HepG2 (cell line): ENCODE data around the gene PLSCR3. TPM values are rescaled to one million over a fixed set of nuclear protein-coding genes. Genes with fewer than 3 reads are reported as not detected.

Source experiments
- ATAC-seq: fragments of 200-7000 bp; cut with Tn5 transposase; 3 replicates; pipeline ENCODE4 v1.9.1; 2020; ENCODE audit warnings: mild to moderate bottlenecking, moderate library complexity
- BruUV-seq: library from RNA; stranded (reverse); fragments of 400-500 nt; replicated peaks from 2 replicates; lab custom pipeline; 2021; lab: Mats Ljungman, UMichigan
- CTCF ChIA-PET: fragments of 300-600 bp; formaldehyde crosslinking; extraction: SDS; loops from one replicate; lab custom pipeline; 2021; ENCODE audit warnings: low total read pairs, inconsistent platforms, low intra/inter-chr PET ratio; lab: Yijun Ruan, JAX
- POLR2A ChIA-PET: fragments of 350-600 bp; sonication (Branson Sonifier 250); formaldehyde crosslinking; loops from one replicate; lab custom pipeline; 2020; ENCODE audit warnings: antibody characterized with exemption, inconsistent platforms; lab: Yijun Ruan, JAX
- DNase-seq: peaks from one replicate; pipeline ENCODE4 v3.0.0-alpha.2; 2015; ENCODE audit warnings: low spot score
- FAIRE-seq: peaks from 3 replicates; lab custom pipeline; 2011; peaks lifted over from hg19 to GRCh38; lab: Jason Lieb, UNC
- H2AFZ ChIP-seq: one replicate; pipeline ENCODE4 v1.6.1; 2011; ENCODE audit warnings: low read length, inconsistent platforms
- H3K27ac ChIP-seq: fragments of 300-600 bp; 3 replicates; pipeline ENCODE4 v1.8.0; 2011; ENCODE audit warnings: mixed run types, mild to moderate bottlenecking, mixed read lengths, low read length, inconsistent platforms; ENCODE audit not compliant: insufficient read depth; ENCODE audit errors: extremely low read length
- H3K27me3 ChIP-seq, 2 experiments: fragments of 200-600 bp in 1 of 2; 2 replicates in 1 of 2; 3 replicates in 1 of 2; pipeline versions ENCODE4 v1.6.0 to v1.8.0; 2011; ENCODE audit warnings: low read length in 2 of 2, mild to moderate bottlenecking in 2 of 2, moderate library complexity in 2 of 2, inconsistent platforms in 1 of 2; ENCODE audit not compliant: insufficient read depth in 2 of 2, control insufficient read depth in 1 of 2
- H3K36me3 ChIP-seq, 2 experiments: fragments of 200-600 bp in 1 of 2; replicated peaks in 1 of 2; 2 replicates in 1 of 2; 3 replicates in 1 of 2; pipeline versions ENCODE4 v1.5.1 to v1.8.0; 2011; ENCODE audit warnings: low read length in 2 of 2, inconsistent platforms in 1 of 2; ENCODE audit not compliant: insufficient read depth in 2 of 2, control insufficient read depth in 1 of 2
- H3K4me1 ChIP-seq: 2 replicates; pipeline ENCODE4 v1.5.1; 2012; ENCODE audit warnings: low read length, inconsistent platforms; ENCODE audit not compliant: insufficient read depth
- H3K4me2 ChIP-seq: 2 replicates; pipeline ENCODE4 v1.6.0; 2011; ENCODE audit warnings: low read depth, low read length, inconsistent platforms
- H3K4me3 ChIP-seq, 3 experiments: fragments of 200-600 bp in 1 of 3; sonication (generic), shearing (Covaris generic) in 1 of 3; replicated peaks in 1 of 3; 2 replicates each; pipeline ENCODE4 v1.5.1; 2011 to 2016; ENCODE audit warnings: low read length in 3 of 3, inconsistent platforms in 2 of 3, low read depth in 2 of 3, mild to moderate bottlenecking in 2 of 3, control low read depth in 1 of 3, mixed read lengths in 1 of 3; ENCODE audit not compliant: insufficient read depth in 1 of 3
- H3K79me2 ChIP-seq: one replicate; pipeline ENCODE4 v1.6.1; 2011; ENCODE audit warnings: low read length, inconsistent platforms; ENCODE audit not compliant: insufficient read depth
- H3K9ac ChIP-seq: 2 replicates; pipeline ENCODE4 v1.6.0; 2011; ENCODE audit warnings: mild to moderate bottlenecking, low read depth, low read length, inconsistent platforms; ENCODE audit not compliant: insufficient read depth
- H3K9me3 ChIP-seq: 2 replicates; pipeline ENCODE4 v1.5.1; 2012; ENCODE audit warnings: mild to moderate bottlenecking, low read length
- H4K20me1 ChIP-seq: 2 replicates; pipeline ENCODE4 v1.6.0; 2011; ENCODE audit warnings: inconsistent platforms, mild to moderate bottlenecking, low read length, moderate library complexity; ENCODE audit not compliant: insufficient read depth
- CEBPG ChIP-seq: IDR thresholded peaks from 2 replicates; pipeline ENCODE4 v1.6.1; 2016
- DPF2 ChIP-seq: sonication (generic); formaldehyde crosslinking; IDR thresholded peaks from 2 replicates; pipeline ENCODE4 v1.4.0; 2020; ENCODE audit warnings: mild to moderate bottlenecking, low read depth, missing genetic modification reagents, borderline replicate concordance
- KLF11 ChIP-seq: IDR thresholded peaks from 2 replicates; pipeline ENCODE4 v1.6.1; 2016; ENCODE audit warnings: missing compliant biosample characterization
- KLF12 ChIP-seq: sonication (generic); formaldehyde crosslinking; IDR thresholded peaks from 2 replicates; pipeline ENCODE4 v1.4.0; 2020; ENCODE audit warnings: missing genetic modification reagents, borderline replicate concordance
- MXI1 ChIP-seq: IDR thresholded peaks from 3 replicates; pipeline ENCODE4 v1.6.1; 2012; ENCODE audit warnings: low read depth, low read length, inconsistent platforms, borderline replicate concordance
- POLR2A ChIP-seq, 2 experiments: IDR thresholded peaks; 2 replicates each; pipeline ENCODE4 v1.6.1; 2011; ENCODE audit warnings: low read depth in 2 of 2, low read length in 2 of 2, mild to moderate bottlenecking in 1 of 2, moderate library complexity in 1 of 2; ENCODE audit not compliant: insufficient read depth in 1 of 2
- SRSF4 ChIP-seq: fragments of 200-400 bp; formaldehyde crosslinking; IDR thresholded peaks from one replicate; pipeline ENCODE4 v1.6.1; 2018; ENCODE audit warnings: mild to moderate bottlenecking, low read depth, low read length, moderate library complexity; ENCODE audit not compliant: poor library complexity, severe bottlenecking
- TCF7 ChIP-seq: sonication (generic); IDR thresholded peaks from 2 replicates; pipeline ENCODE4 v1.6.1; 2016; ENCODE audit warnings: antibody characterized with exemption, low read depth
- ZNF292 ChIP-seq: sonication (generic); formaldehyde crosslinking; IDR thresholded peaks from 2 replicates; pipeline ENCODE4 v1.8.1; 2022; ENCODE audit warnings: mild to moderate bottlenecking, low read depth, missing genetic modification reagents, borderline replicate concordance
- ZNF564 ChIP-seq: sonication (generic); formaldehyde crosslinking; IDR thresholded peaks from 2 replicates; pipeline ENCODE4 v1.8.1; 2023; ENCODE audit warnings: mild to moderate bottlenecking, missing genetic modification reagents
- ZNF737 ChIP-seq: sonication (generic); formaldehyde crosslinking; IDR thresholded peaks from 2 replicates; pipeline ENCODE4 v1.5.0; 2020; ENCODE audit warnings: missing genetic modification reagents, mild to moderate bottlenecking, borderline replicate concordance
- ZNF83 ChIP-seq: sonication (generic); formaldehyde crosslinking; IDR thresholded peaks from 2 replicates; pipeline ENCODE4 v1.4.0; 2020; ENCODE audit warnings: missing genetic modification reagents, mild to moderate bottlenecking, borderline replicate concordance
- WGBS: methylation state at CpG from one replicate; pipeline ENCODE4 v1.1.6; 2017; ENCODE audit warnings: low lambda C conversion rate; 5-methylcytosine and 5-hydroxymethylcytosine counted together
- in situ Hi-C: cut with HindIII; loops from 2 replicates; pipeline ENCODE4 v1.10.0; 2017; ENCODE audit warnings: low pct_unique_long_range_greater_than_20kb; ENCODE audit not compliant: extremely low pct_ligation_motif_present
- intact Hi-C: fragments of 100-400 bp; cut with micrococcal nuclease; formaldehyde crosslinking; loops from one replicate; pipeline ENCODE4 v1.10.0; 2022; ENCODE audit not compliant: unreplicated experiment
- polyA plus RNA-seq, 8 experiments: library from polyadenylated mRNA; depleted of rRNA in 3 of 8; stranded (reverse) in 7 of 8; unstranded in 1 of 8; fragments of >200 nt; fragmentation: Illumina TruSeq in 4 of 8; extraction: Trizol in 4 of 8; gene quantifications; 2 replicates each; pipeline versions ENCODE4 v1.2.1 to v1.2.3, GENCODE V29; 2011 to 2016; ENCODE audit warnings: low read depth in 4 of 8, missing spikeins in 1 of 8, mixed read lengths in 1 of 8; ENCODE audit not compliant: insufficient read depth in 1 of 8
- total RNA-seq, 5 experiments: library from RNA; depleted of rRNA; stranded (reverse); fragments of >200 nt; fragmentation: Illumina TruSeq; extraction: Trizol; gene quantifications; 2 replicates each; pipeline ENCODE4 v1.2.3, GENCODE V29; 2016; ENCODE audit warnings: low read depth in 1 of 5
- TF ChIP-seq, protein P1 (sequence below): sonication (generic); formaldehyde crosslinking; IDR thresholded peaks from 2 replicates; pipeline ENCODE4 v1.4.0; 2020; ENCODE audit warnings: mild to moderate bottlenecking, missing genetic modification reagents

The PLSCR3 gene
- total and polyA plus RNA-seq, 2 of the 13 experiments (the other 11 are each of a cell fraction or from before 2014, with no cell fraction given), result 5.6 to 6.2 TPM

GRCh38 chr17:7394452-7395191 lies at the start of gene PLSCR3 (continued):
- TF ChIP-seq MXI1 (peak; percentile 54; the same call in 1 of the 3 replicates), CEBPG (CRISPR knock-in tag) (no peak)

- H3K27me3 ChIP-seq, result peaks cover 6 to 27% of the 10 kb centered on the region in 2 experiments; a peak in 4 of 5 replicates
- H3K4me3 ChIP-seq, result no peak overlapping the region
- no peak for FAIRE-seq
- in situ Hi-C loops, result no loop called here
- no peak for ATAC-seq
- H3K4me2 ChIP-seq, result peak overlapping the region; percentile 89
- intact Hi-C loops, result no loop called here
- 61% methylated on average over 7 of the region's 7 CpGs for WGBS
- peak overlapping the region; percentile 75; the same call in 1 of the 2 replicates for H3K9ac ChIP-seq
- peaks cover 55% of the 10 kb centered on the region for H3K4me1 ChIP-seq
- ChIA-PET CTCF (no interaction called here), POLR2A (interaction anchor here (1.0 to 3.7 kb wide), 4 partner anchors 9 to 243 kb away, joined by 3 to 48 read pairs (median 6); partner anchors contain the start of genes POLR2A, TMEM102, TMEM256 and TP53)
- BruUV-seq, result no TSS peak
- no peaks in the 10 kb centered on the region for H3K79me2 ChIP-seq
- H3K9me3 ChIP-seq, result no peaks in the 10 kb centered on the region
- H3K27ac ChIP-seq, result no peak overlapping the region
- H4K20me1 ChIP-seq, result no peaks in the 10 kb centered on the region
- no peaks in the 10 kb centered on the region for H3K36me3 ChIP-seq
- H2AFZ ChIP-seq, result no peak overlapping the region
- DNase-seq, result no peak
- TF ChIP-seq DPF2 (CRISPR knock-in tag) (no peak), ZNF292 (no peak), KLF12 (no peak), KLF11 (no peak), TCF7 (no peak), ZNF83 (no peak), SRSF4 (no peak), POLR2A (IDR thresholded peaks at IDR 0.05; ENCODE audit: insufficient read depth in 1 of 2, low read depth in 2 of 2, low read length in 2 of 2) (no peak), ZNF564 (CRISPR knock-in tag) (no peak), ZNF737 (CRISPR knock-in tag) (no peak)
- TF ChIP-seq, protein P1, sequence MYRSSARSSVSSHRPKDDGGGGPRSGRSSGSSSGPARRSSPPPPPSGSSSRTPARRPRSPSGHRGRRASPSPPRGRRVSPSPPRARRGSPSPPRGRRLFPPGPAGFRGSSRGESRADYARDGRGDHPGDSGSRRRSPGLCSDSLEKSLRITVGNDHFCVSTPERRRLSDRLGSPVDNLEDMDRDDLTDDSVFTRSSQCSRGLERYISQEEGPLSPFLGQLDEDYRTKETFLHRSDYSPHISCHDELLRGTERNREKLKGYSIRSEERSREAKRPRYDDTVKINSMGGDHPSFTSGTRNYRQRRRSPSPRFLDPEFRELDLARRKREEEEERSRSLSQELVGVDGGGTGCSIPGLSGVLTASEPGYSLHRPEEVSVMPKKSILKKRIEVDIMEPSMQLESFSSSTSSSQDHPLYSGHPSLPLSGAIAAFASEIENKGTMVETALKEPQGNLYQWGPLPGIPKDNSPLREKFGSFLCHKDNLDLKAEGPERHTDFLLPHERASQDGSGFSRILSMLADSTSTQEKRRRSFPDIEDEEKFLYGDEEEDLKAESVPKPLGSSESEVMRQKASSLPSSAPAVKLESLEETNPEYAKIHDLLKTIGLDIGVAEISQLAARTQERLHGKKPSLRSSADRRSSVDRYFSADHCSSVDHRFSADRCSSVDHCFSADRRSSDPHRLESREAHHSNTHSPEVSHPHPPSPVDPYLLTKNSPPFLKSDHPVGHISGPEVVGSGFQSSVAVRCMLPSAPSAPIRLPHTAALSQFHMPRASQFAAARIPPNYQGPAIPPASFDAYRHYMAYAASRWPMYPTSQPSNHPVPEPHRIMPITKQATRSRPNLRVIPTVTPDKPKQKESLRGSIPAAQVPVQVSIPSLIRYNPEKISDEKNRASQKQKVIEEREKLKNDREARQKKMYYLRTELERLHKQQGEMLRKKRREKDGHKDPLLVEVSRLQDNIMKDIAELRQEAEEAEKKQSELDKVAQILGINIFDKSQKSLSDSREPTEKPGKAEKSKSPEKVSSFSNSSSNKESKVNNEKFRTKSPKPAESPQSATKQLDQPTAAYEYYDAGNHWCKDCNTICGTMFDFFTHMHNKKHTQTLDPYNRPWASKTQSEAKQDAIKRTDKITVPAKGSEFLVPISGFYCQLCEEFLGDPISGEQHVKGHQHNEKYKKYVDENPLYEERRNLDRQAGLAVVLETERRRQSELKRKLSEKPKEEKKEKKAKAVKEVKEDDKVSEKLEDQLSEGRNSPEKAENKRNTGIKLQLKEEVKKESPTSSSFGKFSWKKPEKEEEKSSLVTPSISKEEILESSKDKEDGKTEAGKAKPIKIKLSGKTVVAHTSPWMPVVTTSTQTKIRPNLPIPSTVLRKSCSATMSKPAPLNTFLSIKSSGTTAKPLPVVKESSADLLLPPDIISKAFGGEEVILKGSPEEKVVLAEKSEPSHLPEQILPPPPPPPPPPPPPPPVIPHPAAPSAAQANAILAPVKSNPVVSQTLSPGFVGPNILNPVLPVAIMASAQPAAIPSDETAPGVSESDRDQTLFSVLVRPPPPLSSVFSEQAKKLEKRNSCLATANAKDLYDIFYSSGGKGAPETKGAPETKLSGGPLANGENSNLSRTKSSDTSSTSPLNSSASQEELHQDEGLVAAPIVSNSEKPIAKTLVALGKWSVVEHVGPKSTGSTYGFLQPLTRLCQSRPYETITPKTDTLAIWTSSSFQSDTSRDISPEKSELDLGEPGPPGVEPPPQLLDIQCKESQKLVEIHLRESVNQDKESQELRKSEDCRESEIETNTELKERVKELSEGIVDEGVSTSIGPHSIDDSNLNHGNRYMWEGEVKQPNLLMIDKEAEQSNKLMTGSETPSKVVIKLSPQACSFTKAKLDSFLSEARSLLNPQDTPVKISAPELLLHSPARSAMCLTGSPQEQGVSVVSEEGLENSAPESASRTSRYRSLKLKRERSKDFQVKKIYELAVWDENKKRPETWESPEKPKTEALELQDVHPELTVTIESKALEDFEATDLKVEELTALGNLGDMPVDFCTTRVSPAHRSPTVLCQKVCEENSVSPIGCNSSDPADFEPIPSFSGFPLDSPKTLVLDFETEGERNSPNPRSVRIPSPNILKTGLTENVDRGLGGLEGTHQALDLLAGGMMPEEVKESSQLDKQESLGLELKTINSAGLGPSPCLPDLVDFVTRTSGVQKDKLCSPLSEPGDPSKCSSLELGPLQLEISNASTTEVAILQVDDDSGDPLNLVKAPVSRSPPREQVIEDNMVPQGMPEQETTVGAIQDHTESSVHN (CRISPR knock-in tag), result no peak
Observed at GRCh38 chr17:7443499-7444485, 49.5 kb upstream of the PLSCR3 start.
